Activated CD4-positive, alpha-beta T cell treated with anti-CD3 and anti-CD28 coated beads, Interleukin-2, Interleukin-6, amounts not matched to agents 100 ng/mL and 50 ng/mL, durations not matched to agents 16 hours and 8 hours (primary cell): ENCODE results near the gene FCER1A.
"Not testable (repeated sequence)": the region's sequence is repeated elsewhere in the genome, so short reads cannot be mapped to it uniquely, and the experiment has no call there.

ENCODE experiments used
- DNase-seq: peaks from one replicate; pipeline ENCODE4 v3.0.0-alpha.2; 2020

Gene FCER1A

DNA sequence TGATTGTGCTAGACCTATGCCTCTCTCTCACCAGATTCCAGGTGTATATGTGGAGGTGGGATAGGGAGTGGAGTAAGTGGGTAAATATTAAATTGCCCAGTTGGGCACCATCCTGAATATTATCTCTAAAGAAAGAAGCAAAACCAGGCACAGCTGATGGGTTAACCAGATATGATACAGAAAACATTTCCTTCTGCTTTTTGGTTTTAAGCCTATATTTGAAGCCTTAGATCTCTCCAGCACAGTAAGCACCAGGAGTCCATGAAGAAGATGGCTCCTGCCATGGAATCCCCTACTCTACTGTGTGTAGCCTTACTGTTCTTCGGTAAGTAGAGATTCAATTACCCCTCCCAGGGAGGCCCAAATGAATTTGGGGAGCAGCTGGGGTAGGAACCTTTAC is at the start of gene FCER1A:
TSS of gene FCER1A (plus strand) at position 242 of the 400 bp plus-strand sequence. CDS start at position 271, 29 bp downstream.
- DNase-seq: no peak

DNA sequence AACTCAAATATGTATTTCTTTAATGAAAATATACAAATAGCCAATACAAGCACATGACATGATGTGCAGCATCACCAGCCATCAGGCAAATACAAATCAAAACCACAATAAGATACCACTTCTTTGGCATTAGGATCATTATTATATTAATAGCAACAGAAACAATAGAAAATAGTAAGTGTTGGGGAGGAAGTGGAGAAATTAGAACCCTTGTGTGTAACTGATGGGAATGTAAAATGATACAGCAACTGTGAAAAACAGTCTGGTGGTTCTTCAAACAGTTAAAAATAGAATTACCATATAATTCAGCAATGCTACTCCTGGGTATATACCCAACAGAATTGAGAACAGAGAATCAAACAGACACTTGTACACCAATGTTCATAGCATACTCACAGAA is 40.8 kb upstream of the FCER1A start:
- DNase-seq: no peak

DNA sequence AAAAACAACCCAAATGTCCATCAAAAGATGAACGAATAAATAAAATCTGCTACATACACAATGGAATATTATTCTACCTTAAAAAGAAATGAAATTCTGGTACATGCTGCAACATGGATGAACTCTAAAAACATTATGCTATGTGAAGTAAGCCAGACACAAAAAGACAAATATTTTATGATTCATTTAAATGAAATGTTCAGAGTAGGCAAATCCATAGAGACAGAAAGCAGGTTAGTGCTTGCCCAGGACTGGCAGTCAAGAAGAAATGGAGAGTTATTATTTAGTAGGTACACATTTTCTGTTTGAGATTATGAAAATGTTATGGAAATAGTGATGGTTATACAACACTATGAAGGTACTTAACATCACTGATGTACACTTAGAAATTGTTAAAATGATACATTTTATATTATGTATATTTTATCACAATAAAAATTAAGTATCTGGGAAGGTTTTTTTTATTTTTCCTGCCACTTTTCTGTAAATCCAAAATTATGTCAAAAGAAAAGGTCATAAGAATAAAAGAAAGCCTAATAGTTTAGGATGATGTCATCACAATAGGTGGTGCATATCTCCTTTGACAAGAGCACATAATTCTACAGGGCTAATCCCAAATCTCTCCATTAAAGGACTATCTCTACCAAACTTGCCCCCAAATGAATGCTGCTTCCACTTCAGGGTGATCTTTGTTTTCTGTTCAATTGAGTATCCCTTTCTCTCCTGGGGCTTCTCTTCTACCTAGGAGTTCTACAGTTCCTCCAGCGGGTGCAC is 40.2 kb upstream of the FCER1A start:
- no peak for DNase-seq

GRCh38 chr1:159266832-159267231 is 35.3 kb upstream of the FCER1A start:
- DNase-seq: no peak

DNA sequence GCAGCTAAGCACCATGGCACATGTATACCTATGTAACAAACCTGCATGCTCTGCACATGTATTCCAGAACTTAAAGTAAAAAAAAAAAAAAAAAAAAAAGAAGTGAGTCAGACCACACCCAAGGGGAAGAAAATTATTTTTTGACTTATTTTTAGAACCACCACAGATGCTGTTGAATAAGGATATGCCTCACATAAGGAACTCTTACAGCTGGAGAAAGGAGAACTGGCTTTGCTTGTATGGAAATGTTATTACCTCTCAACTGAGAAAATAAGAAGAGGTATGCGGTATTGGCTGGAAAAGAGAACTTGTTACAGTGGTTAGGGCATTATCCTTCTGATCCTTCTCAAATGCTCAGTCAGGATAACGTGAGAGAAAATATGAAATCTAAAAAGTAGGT is 27.5 kb upstream of the FCER1A start:
- no peak for DNase-seq

GRCh38 chr1:159275891-159276290 is 26.2 kb upstream of the FCER1A start:
- DNase-seq: no peak

DNA sequence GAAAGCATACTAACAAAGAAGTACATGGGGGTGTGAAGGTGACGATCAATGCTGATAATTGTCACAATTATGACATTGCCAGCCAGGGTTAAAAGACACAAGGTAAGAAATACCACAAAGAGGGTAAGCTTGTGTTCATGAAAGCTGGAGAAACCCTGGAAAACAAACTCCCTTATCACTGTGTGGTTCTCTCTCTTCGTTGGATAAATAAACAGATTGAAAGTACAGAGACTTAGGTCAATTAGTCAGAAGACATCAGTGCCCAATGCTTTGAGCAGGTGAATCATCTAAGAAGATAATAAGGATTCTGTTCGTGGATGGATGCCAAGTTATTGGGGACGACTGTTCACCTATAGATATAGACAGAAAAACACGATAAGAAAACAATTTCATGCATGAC is 22.4 kb upstream of the FCER1A start:
- DNase-seq: no peak

DNA sequence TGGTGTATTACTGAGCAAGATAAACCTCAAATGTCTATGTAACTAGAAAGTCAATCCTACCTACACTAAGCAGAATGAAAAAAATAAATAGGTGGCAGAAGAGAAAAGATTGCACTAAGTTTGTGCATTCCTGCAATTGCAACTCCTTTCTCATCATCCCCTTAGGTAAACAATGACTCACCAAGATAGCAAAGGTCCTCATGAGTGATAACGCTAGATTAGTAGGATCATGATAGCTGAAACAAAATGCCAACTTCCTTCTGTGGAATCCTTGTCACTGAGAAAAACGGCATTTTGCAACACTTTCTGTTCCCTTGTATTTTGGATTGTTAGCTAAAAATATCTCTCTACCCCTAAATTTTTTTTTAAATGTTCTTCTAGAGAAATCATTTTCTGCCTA is 20.0 kb upstream of the FCER1A start:
- DNase-seq: no peak

GRCh38 chr1:159289060-159289459 is 13.1 kb upstream of the FCER1A start:
- no peak for DNase-seq

DNA sequence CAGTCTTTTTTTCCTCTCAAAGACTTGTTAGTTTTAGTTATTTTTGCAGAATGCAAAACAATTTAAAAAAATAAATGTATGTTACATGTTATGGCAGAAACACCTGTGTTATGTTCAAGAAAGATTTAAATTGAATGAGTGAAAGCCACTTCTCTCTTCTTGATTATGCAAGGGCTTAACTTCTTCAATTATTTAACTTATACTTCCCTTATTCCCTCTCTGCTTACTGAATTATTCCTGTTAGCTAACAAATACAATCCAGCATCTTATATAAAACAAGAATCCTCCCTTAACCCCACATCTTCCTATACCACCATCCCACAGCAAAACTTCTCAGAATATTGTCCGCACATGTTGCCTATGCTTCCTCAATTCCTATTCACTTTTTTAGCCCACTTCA is 10.7 kb upstream of the FCER1A start:
- DNase-seq: no peak

DNA sequence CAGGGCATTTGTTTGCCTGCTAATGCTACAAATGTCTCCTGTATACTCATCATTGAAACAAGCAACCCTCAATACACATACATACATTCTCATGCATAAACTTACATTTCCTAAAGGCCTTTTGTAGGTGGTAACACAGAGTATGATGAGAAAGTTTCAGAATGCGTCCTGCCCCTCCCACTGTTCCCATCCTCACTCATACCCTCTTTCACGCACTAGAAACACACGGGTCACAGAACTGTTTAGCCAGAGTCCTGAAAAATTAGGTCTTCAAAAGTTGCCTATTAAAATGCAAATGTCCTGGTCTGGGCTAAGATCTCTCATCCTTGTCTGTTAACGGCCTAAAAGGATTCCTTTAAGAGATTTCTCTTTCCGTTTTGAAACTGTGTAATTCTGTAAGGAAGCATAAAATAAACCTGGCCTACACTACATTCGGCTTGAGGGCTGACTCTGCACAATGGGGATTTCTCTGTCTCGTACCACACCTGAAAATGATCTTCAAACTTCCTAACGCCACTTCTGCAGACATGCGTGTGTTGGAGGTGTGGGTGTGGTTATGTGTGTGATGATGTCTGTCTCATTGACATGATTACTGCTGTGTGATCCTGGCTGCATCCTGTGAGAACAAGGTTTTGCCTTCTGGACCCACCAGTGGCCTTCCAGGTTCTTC is 5.3 kb upstream of the FCER1A start:
- no peak for DNase-seq

DNA sequence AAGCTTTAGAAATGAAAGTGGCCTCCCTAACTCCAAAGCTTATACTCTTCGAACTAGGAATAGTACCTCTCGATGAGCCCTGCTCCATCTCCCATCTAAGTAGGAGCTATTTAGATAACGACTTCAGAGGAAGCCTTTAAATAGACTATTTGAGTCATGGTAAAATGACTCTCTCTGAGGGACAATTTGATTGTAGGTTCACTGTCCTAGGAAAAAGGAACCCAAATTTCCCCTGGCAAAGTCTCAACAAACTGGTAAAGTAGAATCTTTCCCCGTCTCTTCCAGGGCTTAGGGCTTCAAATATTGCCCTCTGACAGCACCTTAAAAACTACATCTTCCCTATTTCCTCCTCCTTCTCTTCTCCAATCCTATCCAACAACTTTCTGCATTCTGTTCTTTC is 2.0 kb upstream of the FCER1A start:
- DNase-seq: no peak

DNA sequence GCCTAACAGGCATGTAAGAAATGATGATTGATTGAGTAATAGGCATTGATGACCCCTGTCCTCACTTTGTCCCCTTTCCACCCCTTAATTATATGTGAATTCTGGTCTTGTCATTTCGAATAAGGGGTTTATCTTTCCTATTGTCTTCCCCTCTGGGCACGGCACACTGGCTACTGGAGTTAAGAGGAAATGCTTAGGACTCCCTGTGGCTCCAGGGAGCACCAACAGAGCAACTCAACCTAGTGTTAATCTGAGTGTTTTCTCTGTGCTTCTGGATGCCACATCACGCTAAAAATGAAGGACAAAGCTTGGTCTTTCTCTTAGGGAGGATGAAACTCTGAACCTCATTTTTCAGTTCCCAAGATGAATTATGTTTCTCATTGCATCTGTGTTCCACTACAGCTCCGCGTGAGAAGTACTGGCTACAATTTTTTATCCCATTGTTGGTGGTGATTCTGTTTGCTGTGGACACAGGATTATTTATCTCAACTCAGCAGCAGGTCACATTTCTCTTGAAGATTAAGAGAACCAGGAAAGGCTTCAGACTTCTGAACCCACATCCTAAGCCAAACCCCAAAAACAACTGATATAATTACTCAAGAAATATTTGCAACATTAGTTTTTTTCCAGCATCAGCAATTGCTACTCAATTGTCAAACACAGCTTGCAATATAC is 5.3 kb downstream of the FCER1A start:
- no peak for DNase-seq

DNA sequence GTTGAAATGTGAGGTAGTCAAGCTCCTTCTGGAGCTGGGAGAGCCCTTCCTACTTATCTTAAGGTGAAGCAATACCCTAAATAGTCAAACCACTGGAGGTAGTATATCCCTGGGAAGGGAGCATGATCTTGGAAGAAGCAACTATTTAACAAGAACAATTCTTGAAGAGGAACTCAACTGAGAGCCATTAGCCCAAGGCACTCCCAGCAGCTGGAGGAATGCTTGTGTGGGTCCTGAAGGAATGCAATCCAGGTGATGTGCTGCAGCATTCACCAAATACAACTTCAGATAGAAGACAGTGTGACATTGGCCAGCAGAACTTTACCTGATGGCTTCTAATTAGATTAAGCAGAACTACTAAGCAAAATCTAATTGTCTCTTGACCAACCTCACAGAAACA is 9.5 kb downstream of the FCER1A start:
- no peak for DNase-seq

DNA sequence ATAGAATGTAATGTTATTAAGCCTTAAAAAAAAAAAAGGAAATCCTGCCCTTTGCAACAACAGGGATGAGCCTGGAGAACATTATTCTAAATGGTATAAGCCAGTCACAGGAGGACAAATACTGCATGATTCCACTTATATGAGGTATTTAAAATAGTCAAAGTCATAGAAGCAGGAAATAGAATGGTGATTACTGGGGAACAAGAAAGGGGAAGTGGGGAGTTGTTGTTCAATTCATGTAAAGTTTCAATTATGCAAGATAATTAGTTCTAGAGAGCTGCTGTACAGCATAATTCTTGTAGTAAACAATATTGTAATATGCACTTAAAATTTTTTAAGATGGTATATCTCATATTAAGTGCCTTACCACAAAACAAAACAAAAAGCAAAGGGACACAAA is 13.2 kb downstream of the FCER1A start:
- no peak for DNase-seq

- DNase-seq: no peak
Observed at GRCh38 chr1:159318784-159319551, 16.8 kb downstream of the FCER1A start.

DNA sequence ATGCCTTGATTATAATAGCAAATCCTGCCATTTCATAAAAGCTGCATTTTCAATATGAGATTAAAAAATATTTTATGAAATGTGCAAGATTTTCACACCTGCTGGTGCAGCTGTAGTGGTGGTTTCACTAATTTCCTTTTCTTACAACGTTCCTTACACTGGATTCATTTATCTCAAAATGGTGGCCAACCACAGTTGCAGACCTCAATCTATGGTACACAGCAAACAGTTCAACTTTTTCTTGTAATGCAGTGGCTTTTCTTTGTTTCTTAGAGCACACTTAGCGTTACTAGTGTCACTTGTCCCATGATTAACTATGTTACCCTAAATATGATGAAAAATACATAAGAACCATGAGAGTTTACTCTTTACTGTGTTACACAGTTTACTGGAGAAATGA is 32.7 kb downstream of the FCER1A start:
- DNase-seq: no peak

DNA sequence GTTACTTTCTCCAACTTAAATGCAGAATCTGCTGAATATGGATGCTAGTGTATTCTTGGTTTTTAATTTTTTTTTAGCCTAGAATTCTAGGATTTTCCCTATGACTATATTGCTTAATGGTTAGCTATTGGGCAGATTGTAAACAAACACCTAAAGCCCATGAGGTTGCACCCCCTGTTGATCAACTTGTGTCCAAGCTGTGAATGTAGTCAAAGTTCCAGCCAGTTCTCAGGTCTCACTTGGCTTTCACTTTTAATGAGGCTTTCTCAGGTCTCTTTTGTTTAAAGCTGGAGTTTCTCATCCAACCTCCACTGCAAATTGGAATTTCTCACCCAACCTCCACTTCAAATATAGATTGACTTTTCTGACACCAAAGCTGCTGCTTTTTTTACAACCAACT is 35.9 kb downstream of the FCER1A start:
- DNase-seq: no peak

DNA sequence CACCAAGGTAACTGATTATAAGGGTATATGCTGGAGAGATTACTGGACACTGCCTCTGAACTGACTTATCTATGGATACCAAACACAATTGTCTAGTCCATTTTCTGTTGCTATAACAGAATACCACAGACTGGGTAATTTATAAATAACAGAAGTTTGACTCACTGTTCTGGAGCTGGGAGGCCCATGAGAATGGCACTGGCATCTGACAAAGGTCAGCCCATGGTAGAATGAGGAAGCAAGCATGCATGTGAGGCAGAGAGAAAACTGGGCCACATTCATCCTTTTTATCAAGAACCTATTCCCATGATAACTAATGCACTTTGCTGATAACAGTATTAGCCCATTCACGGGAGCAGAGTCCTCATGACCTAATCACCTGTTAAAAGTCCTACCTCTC is 37.4 kb downstream of the FCER1A start:
- no peak for DNase-seq

DNA sequence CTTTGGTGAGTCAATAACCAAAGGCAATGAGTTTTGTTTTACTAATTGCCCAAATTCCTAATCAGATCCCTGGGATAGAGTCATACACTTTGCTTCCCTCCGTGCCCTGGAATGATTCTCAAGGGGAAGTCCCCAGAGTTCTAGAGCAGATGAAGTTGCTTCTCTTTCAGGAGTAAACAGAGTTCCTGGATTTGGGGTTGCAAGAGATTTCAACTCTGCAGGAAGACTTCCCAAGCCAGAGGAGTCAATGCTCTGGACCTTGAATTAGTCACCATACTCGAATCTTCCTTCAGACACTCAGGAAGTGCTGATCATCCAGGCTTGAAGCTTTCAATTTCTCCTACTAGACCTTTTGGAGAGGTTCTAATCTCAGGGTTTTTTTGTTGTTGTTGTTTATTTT is 39.6 kb downstream of the FCER1A start:
- DNase-seq: no peak

- DNase-seq: no peak
Observed at GRCh38 chr1:159342761-159343425, 40.8 kb downstream of the FCER1A start.

DNA sequence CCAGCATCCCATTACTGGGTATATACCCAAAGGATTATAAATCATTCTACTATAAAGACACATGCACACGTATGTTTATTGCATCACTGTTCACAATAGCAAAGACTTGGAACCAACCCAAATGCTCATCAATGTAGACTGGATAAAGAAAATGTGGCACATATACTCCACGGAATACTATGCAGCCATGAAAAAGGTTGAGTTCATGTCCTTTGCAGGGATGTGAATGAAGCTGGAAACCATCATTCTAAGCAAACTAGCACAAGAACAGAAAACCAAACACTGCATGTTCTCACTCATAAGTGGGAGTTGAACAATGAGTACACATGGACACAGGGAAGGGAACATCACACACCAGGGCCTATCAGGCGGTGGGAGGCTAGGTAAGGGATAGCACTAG is 47.2 kb downstream of the FCER1A start:
- DNase-seq: not testable (repeated sequence)

GRCh38 chr1:159352436-159352835 is 50.3 kb downstream of the FCER1A start:
- DNase-seq: no peak
